Gastrocnemius medialis (tissue), 4 donors: ENCODE measurements around the gene ACSL1. TPM values are rescaled to one million over a fixed set of nuclear protein-coding genes. Genes with fewer than 3 reads are reported as not detected.

Experiments
- ATAC-seq, 2 donors: fragments of 150-250 bp; one replicate each; pipeline ENCODE4 v1.9.1; 2016
- DNase-seq, 2 donors: peaks; one replicate each; pipeline ENCODE4 v3.0.0-alpha.2; 2019
- H3K27ac ChIP-seq, 4 donors: fragments of 200-600 bp; sonication (generic); 1 replicate in 1 of 4; 2 replicates in 3 of 4; pipeline ENCODE4 v1.5.1; 2016 to 2018; ENCODE audit warnings: mild to moderate bottlenecking in 2 of 4, moderate library complexity in 1 of 4
- H3K27me3 ChIP-seq, 3 donors: fragments of 200-600 bp; sonication (generic) in 2 of 3; 1 replicate in 1 of 3; 2 replicates in 2 of 3; pipeline versions ENCODE4 v1.5.1 to v1.6.0; 2016 to 2019; ENCODE audit warnings: mild to moderate bottlenecking in 1 of 3, moderate library complexity in 1 of 3
- H3K36me3 ChIP-seq, 2 donors: fragments of 200-600 bp; sonication (generic) in 1 of 2; one replicate each; pipeline ENCODE4 v1.5.1; 2017 to 2018
- H3K4me1 ChIP-seq, 2 donors: fragments of 200-600 bp; sonication (generic) in 1 of 2; one replicate each; pipeline ENCODE4 v1.5.1; 2016 to 2017; ENCODE audit warnings: mild to moderate bottlenecking in 2 of 2
- H3K4me3 ChIP-seq, 4 donors: fragments of 200-600 bp; sonication (generic) in 3 of 4; 1 replicate in 1 of 4; 2 replicates in 3 of 4; pipeline ENCODE4 v1.5.1; 2016 to 2019; ENCODE audit warnings: mild to moderate bottlenecking in 2 of 4
- H3K9me3 ChIP-seq, 3 donors: fragments of 200-600 bp; sonication (generic) in 2 of 3; 1 replicate in 1 of 3; 2 replicates in 2 of 3; pipeline ENCODE4 v1.5.1; 2016 to 2019
- CTCF ChIP-seq, 5 experiments: fragments of 450-650 bp in 3 of 5; fragments of 200-600 bp in 2 of 5; sonication (generic) in 2 of 5; IDR thresholded peaks in 4 of 5; conservative IDR thresholded peaks in 1 of 5; 1 replicate in 4 of 5; 2 replicates in 1 of 5; pipeline ENCODE4 v1.5.1; 2016 to 2019; ENCODE audit warnings: antibody characterized with exemption in 5 of 5, mild to moderate bottlenecking in 3 of 5, moderate library complexity in 3 of 5
- POLR2A ChIP-seq, 2 donors: fragments of 450-650 bp; IDR thresholded peaks; one replicate each; pipeline ENCODE4 v1.6.1; 2017; ENCODE audit warnings: antibody characterized with exemption in 2 of 2, mild to moderate bottlenecking in 2 of 2, moderate library complexity in 2 of 2
- in situ Hi-C, 4 donors: fragments of 200-750 bp; cut with MboI; loops; one replicate each; pipeline versions ENCODE4 v1.15.0 to v1.8.0; 2017; ENCODE audit warnings: low sequenced_read_pairs in 4 of 4
- intact Hi-C: fragments of 100-400 bp; cut with DNase I; formaldehyde crosslinking; loops from one replicate; pipeline ENCODE4 v1.15.1; 2023; ENCODE audit warnings: low total_unique reads
- total RNA-seq, 4 donors: library from RNA; depleted of rRNA; stranded (reverse); fragments of >200 nt; gene quantifications; one replicate each; pipeline versions ENCODE4 v1.1.0 to v1.2.3, GENCODE V29; 2016

ACSL1 gene
- total RNA-seq, 4 donors from 2014 or later: 591 to 2,181 (median 1,316) TPM

- in situ Hi-C loops: loop anchor here in 1 of 4 donors (10.0 to 25.0 kb wide), 2 partner anchors 63 to 769 kb away; no protein-coding TSS in a partner anchor
- H3K27ac ChIP-seq: peak overlapping the region; percentile 97 to 100 (median 98)
- H3K27me3 ChIP-seq: no peaks in the 10 kb centered on the region
- intact Hi-C loops: loop anchor here (5.0 to 10.0 kb wide), 4 partner anchors 324 to 757 kb away; partner anchors contain the start of gene SLC25A4
- H3K9me3 ChIP-seq: no peaks in the 10 kb centered on the region
- H3K4me3 ChIP-seq: peak overlapping the region in 3 of 4 donors; percentile 2 to 13 (median 8)
- DNase-seq (no peak), ATAC-seq (no peak)
- TF ChIP-seq CTCF (IDR thresholded peaks at IDR 0.05 in 4 of 5, conservative IDR thresholded peaks at IDR 0.05 in 1 of 5): no peak
- TF ChIP-seq POLR2A (IDR thresholded peaks at IDR 0.05): no peak
- H3K4me1 ChIP-seq: peaks cover 75 to 87% of the 10 kb centered on the region in 2 donors
- no peaks in the 10 kb centered on the region for H3K36me3 ChIP-seq
Measured at GRCh38 chr4:184818216-184818564, 7.6 kb downstream of the ACSL1 start.

GRCh38 chr4:184817494-184818215 is 8.1 kb downstream of the ACSL1 start:
- ATAC-seq: no peak
- H3K36me3 ChIP-seq: no peaks in the 10 kb centered on the region
- intact Hi-C loops (loop anchor here (5.0 to 10.0 kb wide), 4 partner anchors 325 to 757 kb away; partner anchors contain the start of gene SLC25A4), in situ Hi-C loops (loop anchor here in 1 of 4 donors (10.0 to 25.0 kb wide), 2 partner anchors 63 to 770 kb away; no protein-coding TSS in a partner anchor)
- peaks cover 78 to 87% of the 10 kb centered on the region in 2 donors for H3K4me1 ChIP-seq
- DNase-seq: peak in 1 of 2 donors; percentile 76
- peak in 1 of 2 donors; percentile 37 for TF ChIP-seq POLR2A (IDR thresholded peaks at IDR 0.05)
- TF ChIP-seq CTCF (IDR thresholded peaks at IDR 0.05 in 4 of 5, conservative IDR thresholded peaks at IDR 0.05 in 1 of 5): no peak
- no peaks in the 10 kb centered on the region for H3K27me3 ChIP-seq
- H3K9me3 ChIP-seq: no peaks in the 10 kb centered on the region
- H3K4me3 ChIP-seq: peak overlapping the region in 2 of 4 donors; percentile 2 to 13
- H3K27ac ChIP-seq: peak overlapping the region; percentile 97 to 100 (median 98)

DNA sequence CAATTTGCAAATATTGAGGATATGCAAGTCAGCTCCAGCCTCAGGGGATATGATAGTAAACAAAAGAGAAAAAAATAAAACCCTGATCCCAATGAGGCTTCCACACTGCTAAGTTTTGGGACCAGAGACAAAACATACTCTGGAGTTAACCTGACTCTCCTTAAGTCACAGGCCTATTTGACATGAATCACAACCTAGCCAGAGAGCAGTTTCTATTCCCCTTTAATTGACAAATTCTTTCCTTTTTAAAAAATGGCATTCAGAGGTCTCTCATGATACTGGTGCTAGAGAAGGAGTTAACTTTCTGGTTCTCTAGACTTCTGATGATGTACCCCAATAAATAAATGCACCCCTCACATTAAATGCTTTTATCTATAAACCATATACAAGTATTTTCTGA is 8.8 kb downstream of the ACSL1 start:
- Histone ChIP-seq H3K36me3 (no peaks in the 10 kb centered on the region), H3K4me1 (peaks cover 79 to 87% of the 10 kb centered on the region in 2 donors), H3K27me3 (no peaks in the 10 kb centered on the region), H3K9me3 (no peaks in the 10 kb centered on the region), H3K27ac (peak overlapping the region; percentile 97 to 100 (median 98)), H3K4me3 (peak overlapping the region in 3 of 4 donors; percentile 2 to 55 (median 42))
- TF ChIP-seq POLR2A (IDR thresholded peaks at IDR 0.05) (no peak), CTCF (IDR thresholded peaks at IDR 0.05 in 4 of 5, conservative IDR thresholded peaks at IDR 0.05 in 1 of 5) (no peak)
- ATAC-seq (no peak), DNase-seq (no peak)
- in situ Hi-C loops (loop anchor here in 1 of 4 donors (10.0 to 25.0 kb wide), 2 partner anchors 62 to 770 kb away; no protein-coding TSS in a partner anchor), intact Hi-C loops (loop anchor here (1.0 to 10.0 kb wide), 5 partner anchors 24 to 758 kb away; partner anchors contain the start of gene SLC25A4)

DNA sequence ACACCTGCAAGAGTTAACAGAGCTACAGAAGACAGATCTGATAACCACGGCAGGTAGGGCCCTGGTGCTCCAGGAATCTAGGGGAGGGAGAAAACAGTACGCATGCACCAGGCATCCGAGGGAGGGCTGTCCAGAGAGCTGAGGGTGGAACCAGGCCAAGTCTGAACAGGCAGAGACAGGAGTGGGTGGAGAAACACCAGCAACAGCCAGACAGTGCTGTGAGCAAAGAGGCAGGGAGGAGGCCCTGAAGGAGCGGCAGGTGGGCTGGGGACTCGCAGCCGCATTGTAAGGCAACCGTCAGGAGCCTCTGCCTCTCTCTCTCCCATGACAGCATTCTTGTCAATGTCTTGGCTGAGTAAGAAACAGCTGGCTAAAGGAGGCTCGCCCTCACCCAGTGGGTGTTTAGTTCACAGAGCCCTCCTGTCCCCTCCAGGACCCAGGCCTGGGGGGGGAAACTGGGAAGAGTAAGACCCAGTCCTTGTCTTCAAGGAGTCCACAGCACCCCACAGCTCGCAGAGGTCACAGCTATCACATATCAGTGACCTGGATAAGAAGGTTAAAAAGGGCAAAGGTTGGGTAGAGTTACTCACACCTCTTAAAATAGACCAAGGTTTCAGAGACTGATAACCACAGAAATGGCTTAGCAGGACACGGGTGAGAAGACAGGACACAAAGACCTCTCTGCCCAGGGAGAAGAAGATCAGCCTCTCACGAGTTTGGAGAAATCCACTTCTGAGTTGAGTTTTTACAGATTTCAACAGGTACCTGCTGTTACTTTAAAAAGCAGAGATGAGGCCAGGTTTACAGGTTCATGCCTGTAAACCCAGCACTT is 10.5 kb downstream of the ACSL1 start:
- Histone ChIP-seq H3K27ac (peak overlapping the region; percentile 97 to 100 (median 98)), H3K4me3 (peak overlapping the region; percentile 32 to 55 (median 46)), H3K9me3 (no peaks in the 10 kb centered on the region), H3K4me1 (peaks cover 65 to 80% of the 10 kb centered on the region in 2 donors), H3K27me3 (no peaks in the 10 kb centered on the region), H3K36me3 (no peaks in the 10 kb centered on the region)
- in situ Hi-C loops: loop anchor here in 1 of 4 donors (10.0 to 25.0 kb wide), 2 partner anchors 60 to 772 kb away; no protein-coding TSS in a partner anchor
- intact Hi-C loops: loop anchor here (1.0 to 10.0 kb wide), 5 partner anchors 10 to 760 kb away; partner anchors contain the start of gene SLC25A4
- ATAC-seq: peak; percentile 33 to 41
- TF ChIP-seq POLR2A (IDR thresholded peaks at IDR 0.05) (no peak), CTCF (IDR thresholded peaks at IDR 0.05 in 4 of 5, conservative IDR thresholded peaks at IDR 0.05 in 1 of 5) (no peak)
- DNase-seq: peak; percentile 89 to 96
